ENCODE measurements around the gene GALR2.

GRCh38 chr17:76034428-76035350, 39.9 kb upstream of the GALR2 start:
- TF ChIP-seq POLR2AphosphoS5 (IDR thresholded peaks at IDR 0.05) (no peak), POLR2A (IDR thresholded peaks at IDR 0.05) (no peak), CTCF (IDR thresholded peaks at IDR 0.05) (no peak)
